SJCRH30 (cell line): ENCODE results near the gene FREM3. TPM values are rescaled to one million over a fixed set of nuclear protein-coding genes. Genes with fewer than 3 reads are reported as not detected.

Source experiments
- DNase-seq, 2 experiments: peaks; one replicate each; pipeline ENCODE4 v3.0.0-alpha.2; 2015 to 2020
- H3K27ac ChIP-seq: fragments of 250-450 bp; sonication (Bioruptor Pico); 2 replicates; pipeline ENCODE4 v1.5.1; 2020; ENCODE audit warnings: mild to moderate bottlenecking, moderate library complexity
- H3K27me3 ChIP-seq: fragments of 250-450 bp; sonication (Bioruptor Pico); 2 replicates; pipeline ENCODE4 v1.5.1; 2020; ENCODE audit warnings: mild to moderate bottlenecking, moderate library complexity
- H3K36me3 ChIP-seq: fragments of 250-450 bp; sonication (Bioruptor Pico); 2 replicates; pipeline ENCODE4 v1.5.1; 2020; ENCODE audit warnings: mild to moderate bottlenecking, moderate library complexity
- H3K4me1 ChIP-seq: fragments of 250-450 bp; sonication (Bioruptor Pico); 2 replicates; pipeline ENCODE4 v1.5.1; 2020; ENCODE audit warnings: mild to moderate bottlenecking, moderate library complexity
- H3K4me3 ChIP-seq: fragments of 250-450 bp; sonication (Bioruptor Pico); 2 replicates; pipeline ENCODE4 v1.5.1; 2020; ENCODE audit warnings: mild to moderate bottlenecking, moderate library complexity
- H3K9me3 ChIP-seq: fragments of 250-450 bp; sonication (Bioruptor Pico); replicated peaks from 2 replicates; pipeline ENCODE4 v1.5.1; 2020; ENCODE audit warnings: mild to moderate bottlenecking, moderate library complexity
- total RNA-seq: library from RNA; depleted of rRNA; stranded (reverse); fragments of >200 nt; shearing (Covaris generic); gene quantifications from 2 replicates; pipeline ENCODE4 v1.2.3, GENCODE V29; 2014

The FREM3 gene
- total RNA-seq, 1 experiment from 2014 or later, result not detected

- no peaks in the 10 kb centered on the region for H3K36me3 ChIP-seq
- H3K27me3 ChIP-seq, result no peaks in the 10 kb centered on the region
- peak; percentile 74 to 76 for DNase-seq
- peaks cover 11% of the 10 kb centered on the region for H3K4me1 ChIP-seq
- peak overlapping the region; percentile 53; the same call in 1 of the 2 replicates for H3K27ac ChIP-seq
- no peaks in the 10 kb centered on the region for H3K9me3 ChIP-seq
- no peak overlapping the region for H3K4me3 ChIP-seq
Observed at GRCh38 chr4:143626134-143626911, 74.2 kb downstream of the FREM3 start.

- Histone ChIP-seq H3K4me1 (peaks cover 11% of the 10 kb centered on the region), H3K4me3 (no peak overlapping the region), H3K27ac (peak overlapping the region; percentile 53; the same call in 1 of the 2 replicates), H3K36me3 (no peaks in the 10 kb centered on the region), H3K27me3 (no peaks in the 10 kb centered on the region), H3K9me3 (no peaks in the 10 kb centered on the region)
- DNase-seq, result no peak
Observed at GRCh38 chr4:143625632-143626031, 74.8 kb downstream of the FREM3 start.

- no peak for DNase-seq
- Histone ChIP-seq H3K9me3 (no peaks in the 10 kb centered on the region), H3K4me3 (no peak overlapping the region), H3K27ac (no peak overlapping the region), H3K4me1 (peaks cover 11% of the 10 kb centered on the region), H3K36me3 (no peaks in the 10 kb centered on the region), H3K27me3 (no peaks in the 10 kb centered on the region)
Observed at GRCh38 chr4:143623896-143624295, 76.6 kb downstream of the FREM3 start.

- no peaks in the 10 kb centered on the region for H3K4me1 ChIP-seq
- DNase-seq, result no peak
- H3K9me3 ChIP-seq, result no peaks in the 10 kb centered on the region
- H3K27me3 ChIP-seq, result no peaks in the 10 kb centered on the region
- no peak overlapping the region for H3K4me3 ChIP-seq
- no peaks in the 10 kb centered on the region for H3K36me3 ChIP-seq
- H3K27ac ChIP-seq, result no peak overlapping the region
Observed at GRCh38 chr4:143618811-143619210, 81.7 kb downstream of the FREM3 start.

- no peak for DNase-seq
- Histone ChIP-seq H3K4me3 (no peak overlapping the region), H3K36me3 (no peaks in the 10 kb centered on the region), H3K27ac (no peak overlapping the region), H3K4me1 (no peaks in the 10 kb centered on the region), H3K27me3 (no peaks in the 10 kb centered on the region), H3K9me3 (no peaks in the 10 kb centered on the region)
Observed at GRCh38 chr4:143617994-143618679, 82.3 kb downstream of the FREM3 start.

GRCh38 chr4:143616771-143617170, 83.7 kb downstream of the FREM3 start:
- no peaks in the 10 kb centered on the region for H3K36me3 ChIP-seq
- no peaks in the 10 kb centered on the region for H3K4me1 ChIP-seq
- H3K4me3 ChIP-seq, result no peak overlapping the region
- H3K27me3 ChIP-seq, result no peaks in the 10 kb centered on the region
- peak in 1 of 2 experiments; percentile 7 for DNase-seq
- H3K27ac ChIP-seq, result no peak overlapping the region
- H3K9me3 ChIP-seq, result no peaks in the 10 kb centered on the region

- no peaks in the 10 kb centered on the region for H3K4me1 ChIP-seq
- no peaks in the 10 kb centered on the region for H3K27me3 ChIP-seq
- no peak overlapping the region for H3K4me3 ChIP-seq
- no peak for DNase-seq
- H3K36me3 ChIP-seq, result no peaks in the 10 kb centered on the region
- no peak overlapping the region for H3K27ac ChIP-seq
- no peaks in the 10 kb centered on the region for H3K9me3 ChIP-seq
Observed at GRCh38 chr4:143609492-143609891, 91.0 kb downstream of the FREM3 start.

- no peaks in the 10 kb centered on the region for H3K27me3 ChIP-seq
- no peak overlapping the region for H3K4me3 ChIP-seq
Observed at GRCh38 chr4:143606480-143606879, 94.0 kb downstream of the FREM3 start.

GRCh38 chr4:143599827-143600226, 100.6 kb downstream of the FREM3 start:
- Histone ChIP-seq H3K9me3 (no peaks in the 10 kb centered on the region), H3K27ac (no peak overlapping the region), H3K27me3 (no peaks in the 10 kb centered on the region), H3K4me3 (no peak overlapping the region), H3K4me1 (no peaks in the 10 kb centered on the region), H3K36me3 (no peaks in the 10 kb centered on the region)
- DNase-seq, result no peak

More at GRCh38 chr4:143606480-143606879, 94.0 kb downstream of the FREM3 start:
- Histone ChIP-seq H3K9me3 (no peaks in the 10 kb centered on the region), H3K36me3 (no peaks in the 10 kb centered on the region), H3K4me1 (no peaks in the 10 kb centered on the region), H3K27ac (no peak overlapping the region)
- no peak for DNase-seq

- H3K4me1 ChIP-seq, result no peaks in the 10 kb centered on the region
- H3K9me3 ChIP-seq, result no peaks in the 10 kb centered on the region
- DNase-seq, result no peak
- no peaks in the 10 kb centered on the region for H3K27me3 ChIP-seq
- no peaks in the 10 kb centered on the region for H3K36me3 ChIP-seq
- H3K27ac ChIP-seq, result no peak overlapping the region
- H3K4me3 ChIP-seq, result no peak overlapping the region
Observed at GRCh38 chr4:143598816-143599215, 101.7 kb downstream of the FREM3 start.

GRCh38 chr4:143597276-143597675, 103.2 kb downstream of the FREM3 start:
- Histone ChIP-seq H3K36me3 (no peaks in the 10 kb centered on the region), H3K9me3 (no peaks in the 10 kb centered on the region), H3K27me3 (no peaks in the 10 kb centered on the region), H3K27ac (no peak overlapping the region), H3K4me3 (no peak overlapping the region), H3K4me1 (no peaks in the 10 kb centered on the region)
- DNase-seq, result no peak

GRCh38 chr4:143587703-143588102, 112.8 kb downstream of the FREM3 start:
- no peaks in the 10 kb centered on the region for H3K27me3 ChIP-seq
- H3K4me3 ChIP-seq, result no peak overlapping the region
- DNase-seq, result peak in 1 of 2 experiments; percentile 16
- no peak overlapping the region for H3K27ac ChIP-seq
- no peaks in the 10 kb centered on the region for H3K4me1 ChIP-seq
- no peaks in the 10 kb centered on the region for H3K36me3 ChIP-seq
- H3K9me3 ChIP-seq, result no peaks in the 10 kb centered on the region

- Histone ChIP-seq H3K36me3 (no peaks in the 10 kb centered on the region), H3K4me1 (no peaks in the 10 kb centered on the region), H3K27me3 (no peaks in the 10 kb centered on the region), H3K4me3 (no peak overlapping the region), H3K9me3 (no peaks in the 10 kb centered on the region), H3K27ac (no peak overlapping the region)
- no peak for DNase-seq
Observed at GRCh38 chr4:143586080-143586479, 114.4 kb downstream of the FREM3 start.

GRCh38 chr4:143585548-143585947, 114.9 kb downstream of the FREM3 start:
- Histone ChIP-seq H3K9me3 (no peaks in the 10 kb centered on the region), H3K4me1 (no peaks in the 10 kb centered on the region), H3K36me3 (no peaks in the 10 kb centered on the region), H3K27ac (no peak overlapping the region), H3K27me3 (no peaks in the 10 kb centered on the region), H3K4me3 (no peak overlapping the region)
- no peak for DNase-seq

GRCh38 chr4:143581331-143581946, 119.0 kb downstream of the FREM3 start:
- peak; percentile 13 to 22 for DNase-seq
- Histone ChIP-seq H3K27me3 (no peaks in the 10 kb centered on the region), H3K4me3 (no peak overlapping the region), H3K4me1 (no peaks in the 10 kb centered on the region), H3K36me3 (no peaks in the 10 kb centered on the region), H3K27ac (no peak overlapping the region), H3K9me3 (no peaks in the 10 kb centered on the region)
